ENCODE results near the gene P3R3URF.
A peak's percentile ranks its signal among the peaks of the same experiment; 100 is the strongest.

The P3R3URF gene

GRCh38 chr1:46183926-46184557 is 7.8 kb upstream of the P3R3URF start:
- peak overlapping the region; percentile 59 to 89 for H3K27ac Mint-ChIP-seq
- peaks cover 28% of the 10 kb centered on the region for H3K4me1 Mint-ChIP-seq
- no peaks in the 10 kb centered on the region for H3K9me3 Mint-ChIP-seq
- DNase-seq (no peak), ATAC-seq (no peak)
- no peak overlapping the region for H3K4me3 Mint-ChIP-seq
- no peaks in the 10 kb centered on the region for H3K27me3 Mint-ChIP-seq

- Mint-ChIP-seq H3K4me3 (no peak overlapping the region), H3K9me3 (no peaks in the 10 kb centered on the region), H3K27me3 (no peaks in the 10 kb centered on the region), H3K27ac (peak overlapping the region in 1 of 2 donors; percentile 59), H3K4me1 (peaks cover 28% of the 10 kb centered on the region)
- ATAC-seq: no peak
- no peak for DNase-seq
Observed at GRCh38 chr1:46183079-46183847, 7.0 kb upstream of the P3R3URF start.

GRCh38 chr1:46181343-46182260 is 5.3 kb upstream of the P3R3URF start:
- no peaks in the 10 kb centered on the region for H3K27me3 Mint-ChIP-seq
- no peaks in the 10 kb centered on the region for H3K9me3 Mint-ChIP-seq
- no peak for DNase-seq

GRCh38 chr1:46180082-46180616 is 3.9 kb upstream of the P3R3URF start:
- H3K9me3 Mint-ChIP-seq: no peaks in the 10 kb centered on the region
- H3K27ac Mint-ChIP-seq: no peak overlapping the region
- H3K4me3 Mint-ChIP-seq: no peak overlapping the region

More at GRCh38 chr1:46181343-46182260, 5.3 kb upstream of the P3R3URF start:
- H3K27ac Mint-ChIP-seq: no peak overlapping the region
- no peak overlapping the region for H3K4me3 Mint-ChIP-seq
- H3K4me1 Mint-ChIP-seq: peaks cover 28% of the 10 kb centered on the region
- no peak for ATAC-seq

GRCh38 chr1:46179138-46180081 is 3.1 kb upstream of the P3R3URF start:
- Mint-ChIP-seq H3K9me3 (no peaks in the 10 kb centered on the region), H3K27me3 (no peaks in the 10 kb centered on the region), H3K4me1 (peaks cover 12% of the 10 kb centered on the region), H3K4me3 (no peak overlapping the region), H3K27ac (no peak overlapping the region)
- DNase-seq (peak; percentile 51 to 53), ATAC-seq (peak; percentile 77)

More at GRCh38 chr1:46180082-46180616, 3.9 kb upstream of the P3R3URF start:
- peaks cover 19% of the 10 kb centered on the region for H3K4me1 Mint-ChIP-seq
- H3K27me3 Mint-ChIP-seq: no peaks in the 10 kb centered on the region
- ATAC-seq (no peak), DNase-seq (peak in 1 of 2 donors; percentile 25)

GRCh38 chr1:46175243-46175642 is 1.0 kb downstream of the P3R3URF start:
- DNase-seq (no peak), ATAC-seq (peak; percentile 43)
- no peaks in the 10 kb centered on the region for H3K4me1 Mint-ChIP-seq
- no peaks in the 10 kb centered on the region for H3K9me3 Mint-ChIP-seq
- no peak overlapping the region for H3K4me3 Mint-ChIP-seq
- H3K27ac Mint-ChIP-seq: no peak overlapping the region
- no peaks in the 10 kb centered on the region for H3K27me3 Mint-ChIP-seq

GRCh38 chr1:46174448-46175231 is 1.6 kb downstream of the P3R3URF start, which contains the start of gene TSPAN1:
Gene TSPAN1 (plus strand): TSS chr1:46175087. CDS start chr1:46181108, 6,021 bp downstream.
- DNase-seq (no peak), ATAC-seq (no peak)
- Mint-ChIP-seq H3K4me1 (no peaks in the 10 kb centered on the region), H3K27me3 (no peaks in the 10 kb centered on the region), H3K9me3 (no peaks in the 10 kb centered on the region), H3K4me3 (no peak within 1 kb of the TSS), H3K27ac (no peak within 1 kb of the TSS)

GRCh38 chr1:46173361-46173856 is 2.9 kb downstream of the P3R3URF start:
- Mint-ChIP-seq H3K9me3 (no peaks in the 10 kb centered on the region), H3K4me3 (no peak overlapping the region), H3K4me1 (no peaks in the 10 kb centered on the region), H3K27ac (no peak overlapping the region), H3K27me3 (peaks cover 11% of the 10 kb centered on the region)
- DNase-seq (no peak), ATAC-seq (no peak)

- Mint-ChIP-seq H3K9me3 (no peaks in the 10 kb centered on the region), H3K4me1 (peaks cover 6% of the 10 kb centered on the region), H3K27me3 (peaks cover 17% of the 10 kb centered on the region), H3K27ac (no peak overlapping the region), H3K4me3 (no peak overlapping the region)
- DNase-seq (no peak), ATAC-seq (no peak)
Observed at GRCh38 chr1:46172321-46172720, 4.0 kb downstream of the P3R3URF start.

- Mint-ChIP-seq H3K27me3 (peaks cover 17% of the 10 kb centered on the region), H3K27ac (no peak overlapping the region), H3K4me1 (peaks cover 11% of the 10 kb centered on the region), H3K9me3 (no peaks in the 10 kb centered on the region), H3K4me3 (no peak overlapping the region)
- ATAC-seq: no peak
- no peak for DNase-seq
Observed at GRCh38 chr1:46171871-46172270, 4.4 kb downstream of the P3R3URF start.

- Mint-ChIP-seq H3K4me3 (no peak overlapping the region), H3K4me1 (peaks cover 16% of the 10 kb centered on the region), H3K27me3 (peaks cover 17% of the 10 kb centered on the region), H3K27ac (no peak overlapping the region), H3K9me3 (no peaks in the 10 kb centered on the region)
- ATAC-seq: no peak
- no peak for DNase-seq
Observed at GRCh38 chr1:46171351-46171750, 4.9 kb downstream of the P3R3URF start.

GRCh38 chr1:46169811-46170454 is 6.4 kb downstream of the P3R3URF start:
- ATAC-seq: no peak
- peaks cover 17% of the 10 kb centered on the region for H3K27me3 Mint-ChIP-seq
- H3K27ac Mint-ChIP-seq: no peak overlapping the region
- no peak overlapping the region for H3K4me3 Mint-ChIP-seq
- no peaks in the 10 kb centered on the region for H3K9me3 Mint-ChIP-seq
- DNase-seq: no peak
- H3K4me1 Mint-ChIP-seq: peaks cover 20% of the 10 kb centered on the region

GRCh38 chr1:46168477-46168876 is 7.8 kb downstream of the P3R3URF start:
- H3K27me3 Mint-ChIP-seq: peaks cover 17% of the 10 kb centered on the region
- H3K9me3 Mint-ChIP-seq: no peaks in the 10 kb centered on the region
- no peak overlapping the region for H3K4me3 Mint-ChIP-seq
- no peak overlapping the region for H3K27ac Mint-ChIP-seq
- H3K4me1 Mint-ChIP-seq: peaks cover 20% of the 10 kb centered on the region
- ATAC-seq: no peak
- no peak for DNase-seq

Data from stimulated activated naive CD8-positive, alpha-beta T cell treated with anti-CD3 and anti-CD28 coated beads, Interleukin-15, amount 100 ng/mL, for 72 hours (primary cell).